Adrenal gland (tissue), 12 donors: Measurements from ENCODE around the gene POLR1G. TPM values are rescaled to one million over a fixed set of nuclear protein-coding genes. Genes with fewer than 3 reads are reported as not detected.
"Not testable (repeated sequence)": the region's sequence is repeated elsewhere in the genome, so short reads cannot be mapped to it uniquely, and the experiment has no call there.

ENCODE experiments used
- DNase-seq, 7 donors: peaks; one replicate each; pipeline ENCODE4 v3.0.0-alpha.2; 2019 to 2020
- H3K27ac ChIP-seq, 5 donors: fragments of 200-600 bp; sonication (generic) in 4 of 5; 1 replicate in 3 of 5; 2 replicates in 2 of 5; pipeline versions ENCODE4 v1.5.1 to v1.8.0; 2016 to 2020; ENCODE audit warnings: mild to moderate bottlenecking in 1 of 5
- H3K27me3 ChIP-seq: fragments of 200-600 bp; 2 replicates; pipeline ENCODE4 v1.8.0; 2021
- H3K36me3 ChIP-seq, 2 donors: fragments of 200-600 bp; replicated peaks in 1 of 2; 1 replicate in 1 of 2; 2 replicates in 1 of 2; pipeline versions ENCODE4 v1.5.1 to v1.8.0; 2018 to 2022
- H3K4me1 ChIP-seq, 2 donors: fragments of 200-600 bp; replicated peaks in 1 of 2; 1 replicate in 1 of 2; 2 replicates in 1 of 2; pipeline versions ENCODE4 v1.5.1 to v1.8.0; 2018 to 2021
- H3K4me3 ChIP-seq, 4 donors: fragments of 200-600 bp; sonication (generic) in 3 of 4; one replicate each; pipeline ENCODE4 v1.5.1; 2016 to 2018
- H3K9me3 ChIP-seq, 3 donors: fragments of 200-600 bp; sonication (generic) in 1 of 3; replicated peaks in 1 of 3; 1 replicate in 2 of 3; 2 replicates in 1 of 3; pipeline versions ENCODE4 v1.5.1 to v1.8.0; 2016 to 2021
- CTCF ChIP-seq, 6 experiments: fragments of 450-650 bp in 4 of 6; fragments of 200-600 bp in 2 of 6; sonication (generic) in 1 of 6; IDR thresholded peaks; 1 replicate in 5 of 6; 2 replicates in 1 of 6; pipeline versions ENCODE4 v1.5.1 to v1.8.0; 2016 to 2021; ENCODE audit warnings: antibody characterized with exemption in 6 of 6, mild to moderate bottlenecking in 2 of 6, moderate library complexity in 1 of 6
- POLR2A ChIP-seq, 2 donors: fragments of 450-650 bp; IDR thresholded peaks; one replicate each; pipeline ENCODE4 v1.6.1; 2017; ENCODE audit warnings: antibody characterized with exemption in 2 of 2, mild to moderate bottlenecking in 2 of 2, moderate library complexity in 1 of 2
- WGBS, 4 donors: extraction: QIAGEN DNeasy Blood & Tissue Kit in 2 of 4; methylation state at CpG; one replicate each; pipeline versions ENCODE4 v1.1.5 to v1.1.7; 2013 to 2017; 5-methylcytosine and 5-hydroxymethylcytosine counted together
- intact Hi-C, 2 donors: fragments of 100-400 bp; cut with DNase I; formaldehyde crosslinking; loops; one replicate each; pipeline versions ENCODE4 v1.14.1 to v1.15.0; 2022 to 2023
- polyA plus RNA-seq, 3 donors: library from polyadenylated mRNA; stranded (reverse); fragments of 200-250 nt in 2 of 3; fragments of 350-450 nt in 1 of 3; fragmentation: Illumina TruSeq in 1 of 3; extraction: RNeasy Lipid Tissue Mini Kit (QIAGEN cat#74804) in 1 of 3; gene quantifications; one replicate each; pipeline ENCODE4 v1.2.3, GENCODE V29; 2013 to 2014
- total RNA-seq, 9 donors: library from RNA; depleted of rRNA in 4 of 9; stranded (reverse); fragments of >200 nt in 4 of 9; fragments of 120-200 nt in 1 of 9; fragmentation: NEBNext Ultra II Directional in 1 of 9; extraction: Animal tissue kit (Norgen Biotek cat#: 25700) in 1 of 9; gene quantifications; one replicate each; pipeline versions ENCODE4 v1.1.0 to v1.2.4, GENCODE V29; 2013 to 2023
- donor health status: healthy with polysubstance abuse.
- donor health status: Bipolar disorder and iron deficiency.
- donor health status: DM: yes; HTN: yes; CAD: no.
- donor health status: DM: no; HTN: no; CAD: no.
- donor health status: DM: no; HTN: no; CAD: no.
- donor health status: DM: yes; HTN: yes; CAD: no.

The POLR1G gene
- total and polyA plus RNA-seq, 12 donors, result 3.1 to 11.3 (median 6.7) TPM

DNA sequence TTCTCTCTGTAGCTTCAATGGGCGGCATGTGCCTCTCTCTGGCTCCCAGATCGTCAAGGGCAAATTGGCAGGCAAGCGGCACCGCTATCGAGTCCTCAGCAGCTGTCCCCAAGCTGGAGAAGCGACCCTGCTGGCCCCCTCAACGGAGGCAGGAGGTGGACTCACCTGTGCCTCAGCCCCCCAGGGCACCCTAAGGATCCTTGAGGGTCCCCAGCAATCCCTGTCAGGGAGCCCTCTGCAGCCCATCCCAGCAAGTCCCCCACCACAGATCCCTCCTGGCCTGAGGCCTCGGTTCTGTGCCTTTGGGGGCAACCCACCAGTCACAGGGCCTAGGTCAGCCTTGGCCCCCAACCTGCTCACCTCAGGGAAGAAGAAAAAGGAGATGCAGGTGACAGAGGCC is 1.7 kb downstream of the POLR1G start:
- no peak overlapping the region for H3K4me3 ChIP-seq
- TF ChIP-seq POLR2A (IDR thresholded peaks at IDR 0.05) (no peak), CTCF (IDR thresholded peaks at IDR 0.05) (no peak)
- H3K4me1 ChIP-seq, result peaks cover 20 to 24% of the 10 kb centered on the region in 2 donors
- DNase-seq, result no peak
- no peaks in the 10 kb centered on the region for H3K27me3 ChIP-seq
- WGBS, 4 donors, result 89 to 95% (median 91%) methylated on average over 6 to 8 of the region's 8 CpGs
- H3K36me3 ChIP-seq, result peaks cover 0 to 6% of the 10 kb centered on the region in 2 donors
- intact Hi-C loops, result no loop called here
- no peaks in the 10 kb centered on the region for H3K9me3 ChIP-seq
- H3K27ac ChIP-seq, result no peak overlapping the region

DNA sequence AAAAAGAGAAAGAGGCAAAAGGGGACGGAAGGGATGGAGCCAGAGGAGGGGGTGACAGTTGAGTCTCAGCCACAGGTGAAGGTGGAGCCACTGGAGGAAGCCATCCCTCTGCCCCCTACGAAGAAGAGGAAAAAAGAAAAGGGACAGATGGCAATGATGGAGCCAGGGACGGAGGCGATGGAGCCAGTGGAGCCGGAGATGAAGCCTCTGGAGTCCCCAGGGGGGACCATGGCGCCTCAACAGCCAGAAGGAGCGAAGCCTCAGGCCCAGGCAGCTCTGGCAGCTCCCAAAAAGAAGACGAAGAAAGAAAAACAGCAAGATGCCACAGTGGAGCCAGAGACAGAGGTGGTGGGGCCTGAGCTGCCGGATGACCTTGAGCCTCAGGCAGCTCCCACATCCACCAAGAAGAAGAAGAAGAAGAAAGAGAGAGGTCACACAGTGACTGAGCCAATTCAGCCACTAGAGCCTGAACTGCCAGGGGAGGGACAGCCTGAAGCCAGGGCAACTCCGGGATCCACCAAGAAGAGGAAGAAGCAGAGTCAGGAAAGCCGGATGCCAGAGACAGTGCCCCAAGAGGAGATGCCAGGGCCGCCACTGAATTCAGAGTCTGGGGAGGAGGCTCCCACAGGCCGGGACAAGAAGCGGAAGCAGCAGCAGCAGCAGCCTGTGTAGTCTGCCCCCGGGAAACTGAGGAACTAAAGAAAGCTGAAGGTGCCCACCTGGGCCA is 2.5 kb downstream of the POLR1G start:
- TF ChIP-seq CTCF (IDR thresholded peaks at IDR 0.05) (no peak), POLR2A (IDR thresholded peaks at IDR 0.05) (no peak)
- Histone ChIP-seq H3K36me3 (peaks cover 0 to 15% of the 10 kb centered on the region in 2 donors), H3K27ac (no peak overlapping the region), H3K4me3 (no peak overlapping the region), H3K27me3 (no peaks in the 10 kb centered on the region), H3K4me1 (peaks cover 11 to 15% of the 10 kb centered on the region in 2 donors), H3K9me3 (no peaks in the 10 kb centered on the region)
- 71 to 82% (median 75%) methylated on average over 15 of the region's 15 CpGs for WGBS, 4 donors
- DNase-seq, result no peak
- intact Hi-C loops, result no loop called here

GRCh38 chr19:45409557-45409920 is 3.1 kb downstream of the POLR1G start:
- TF ChIP-seq POLR2A (IDR thresholded peaks at IDR 0.05) (no peak), CTCF (IDR thresholded peaks at IDR 0.05) (no peak)

GRCh38 chr19:45410330-45410729 is 3.9 kb downstream of the POLR1G start:
- H3K4me3 ChIP-seq, H3K27ac ChIP-seq, intact Hi-C loops, H3K27me3 ChIP-seq, DNase-seq, H3K9me3 ChIP-seq: not testable (repeated sequence)
- H3K36me3 ChIP-seq, result peaks cover 0 to 26% of the 10 kb centered on the region in 2 donors
- peaks cover 7 to 12% of the 10 kb centered on the region in 2 donors for H3K4me1 ChIP-seq
- WGBS, 4 donors, result 88 to 96% (median 96%) methylated on average over 4 of the region's 4 CpGs

More at GRCh38 chr19:45409557-45409920, 3.1 kb downstream of the POLR1G start:
- peaks cover 0 to 21% of the 10 kb centered on the region in 2 donors for H3K36me3 ChIP-seq
- H3K27me3 ChIP-seq, result no peaks in the 10 kb centered on the region
- peaks cover 7 to 12% of the 10 kb centered on the region in 2 donors for H3K4me1 ChIP-seq
- no peak overlapping the region for H3K27ac ChIP-seq
- intact Hi-C loops, result no loop called here
- WGBS, 4 donors, result 43 to 63% (median 53%) methylated on average over 4 of the region's 4 CpGs
- no peak for DNase-seq
- H3K4me3 ChIP-seq, result no peak overlapping the region
- no peaks in the 10 kb centered on the region for H3K9me3 ChIP-seq

GRCh38 chr19:45413497-45413896 is 7.1 kb downstream of the POLR1G start:
- no peak for TF ChIP-seq POLR2A (IDR thresholded peaks at IDR 0.05)
- no peak for TF ChIP-seq CTCF (IDR thresholded peaks at IDR 0.05)
- no peaks in the 10 kb centered on the region for H3K27me3 ChIP-seq
- no peak overlapping the region for H3K4me3 ChIP-seq
- WGBS, 4 donors, result 73 to 86% (median 81%) methylated on average over 6 of the region's 6 CpGs
- peaks cover 0 to 49% of the 10 kb centered on the region in 2 donors for H3K36me3 ChIP-seq
- H3K4me1 ChIP-seq, result no peaks in the 10 kb centered on the region
- intact Hi-C loops, result no loop called here
- no peak overlapping the region for H3K27ac ChIP-seq
- DNase-seq, result no peak
- H3K9me3 ChIP-seq, result no peaks in the 10 kb centered on the region
